NCI-H1105 treated with DMSO at 0.1 percent for 48 hours (cell line): ENCODE results near the gene CACNG6.
"Not testable (repeated sequence)": the region's sequence is repeated elsewhere in the genome, so short reads cannot be mapped to it uniquely, and the experiment has no call there.

Experiments
- DNase-seq: peaks from one replicate; lab custom pipeline; 2025; lab: John Stamatoyannopoulos, UW

The CACNG6 gene, protein sequence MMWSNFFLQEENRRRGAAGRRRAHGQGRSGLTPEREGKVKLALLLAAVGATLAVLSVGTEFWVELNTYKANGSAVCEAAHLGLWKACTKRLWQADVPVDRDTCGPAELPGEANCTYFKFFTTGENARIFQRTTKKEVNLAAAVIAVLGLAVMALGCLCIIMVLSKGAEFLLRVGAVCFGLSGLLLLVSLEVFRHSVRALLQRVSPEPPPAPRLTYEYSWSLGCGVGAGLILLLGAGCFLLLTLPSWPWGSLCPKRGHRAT

DNA sequence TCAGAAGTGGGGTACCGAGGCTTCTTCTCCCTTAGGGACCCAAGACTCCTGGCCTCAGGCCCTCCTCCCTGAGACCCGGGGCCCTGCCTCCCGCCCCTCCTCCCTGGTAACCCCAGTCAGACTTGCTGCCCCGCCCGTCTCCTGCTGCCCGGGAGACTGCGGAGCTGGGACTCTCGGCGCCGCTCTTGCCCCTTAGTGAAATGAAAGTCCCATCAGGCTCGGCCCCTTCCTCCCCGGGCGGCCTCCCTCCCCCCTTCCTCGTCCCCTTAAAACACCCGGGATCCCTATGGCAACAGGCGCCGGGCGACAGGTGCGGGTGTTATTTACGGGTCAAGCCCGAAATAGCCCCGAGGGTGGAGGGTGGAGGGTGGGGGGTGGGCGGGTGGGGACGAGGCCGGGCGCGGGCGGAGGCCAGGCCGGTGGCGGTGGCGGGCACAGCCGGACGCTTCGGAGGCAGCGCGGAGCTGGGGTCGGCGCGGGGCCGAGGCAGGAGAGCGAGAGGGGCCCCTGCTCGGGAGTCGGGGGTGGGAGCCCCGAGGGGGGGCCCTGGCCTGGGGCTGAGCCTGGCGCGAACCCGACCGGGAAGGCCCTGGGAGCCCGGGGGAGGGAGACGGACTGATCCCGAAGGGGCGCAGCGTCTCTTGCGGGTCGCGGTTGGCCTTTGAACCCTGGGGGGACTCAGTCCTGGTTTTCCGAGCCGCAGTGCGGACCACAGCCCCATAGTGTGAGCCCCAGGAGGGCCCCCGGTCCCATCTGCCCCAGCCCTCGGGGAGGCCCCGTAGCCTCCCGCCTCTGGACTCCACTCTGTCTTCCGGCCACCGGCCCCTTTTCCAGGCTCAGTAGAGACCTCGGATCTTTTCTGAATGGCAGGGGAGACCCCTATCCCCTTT lies at the start of gene CACNG6:
Gene CACNG6, plus strand, starts transcription at position 414 of the 890 bp plus-strand sequence. CDS start 1,241 bp downstream, outside the sequence.
- DNase-seq, result peak; percentile 23

DNA sequence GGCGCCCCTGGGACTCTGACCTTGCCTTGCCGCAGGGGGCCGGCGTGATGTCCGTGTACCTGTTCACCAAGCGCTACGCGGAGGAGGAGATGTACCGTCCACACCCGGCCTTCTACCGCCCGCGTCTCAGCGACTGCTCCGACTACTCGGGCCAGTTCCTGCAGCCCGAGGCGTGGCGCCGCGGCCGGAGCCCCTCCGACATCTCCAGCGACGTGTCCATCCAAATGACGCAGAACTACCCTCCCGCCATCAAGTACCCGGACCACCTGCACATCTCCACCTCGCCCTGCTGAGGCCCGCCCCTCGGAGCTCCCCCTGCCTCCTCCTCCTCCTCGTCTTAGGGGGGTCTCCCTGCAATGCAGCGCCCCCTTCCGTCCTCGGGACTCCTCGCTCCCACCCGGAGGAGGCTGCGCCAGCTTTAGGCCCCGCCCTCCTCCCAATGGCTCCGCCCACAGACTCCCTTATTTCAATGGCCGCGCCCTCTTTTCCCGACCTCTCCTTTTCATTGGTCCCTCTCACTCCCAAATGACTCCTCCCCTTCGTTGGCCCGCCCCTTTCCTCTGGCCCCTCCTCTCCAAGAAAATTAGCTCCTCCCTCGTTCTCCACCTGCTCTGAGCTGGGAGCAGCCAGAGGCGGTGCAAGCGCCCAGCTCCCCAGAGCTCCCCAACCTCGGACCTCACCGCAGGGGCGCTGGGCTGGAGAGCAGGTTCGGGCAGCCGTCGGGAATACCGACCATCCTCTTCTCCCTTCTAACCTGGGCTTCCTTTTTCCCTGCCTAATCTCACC lies 49.2 kb upstream of the CACNG6 start:
- DNase-seq, result no peak

DNA sequence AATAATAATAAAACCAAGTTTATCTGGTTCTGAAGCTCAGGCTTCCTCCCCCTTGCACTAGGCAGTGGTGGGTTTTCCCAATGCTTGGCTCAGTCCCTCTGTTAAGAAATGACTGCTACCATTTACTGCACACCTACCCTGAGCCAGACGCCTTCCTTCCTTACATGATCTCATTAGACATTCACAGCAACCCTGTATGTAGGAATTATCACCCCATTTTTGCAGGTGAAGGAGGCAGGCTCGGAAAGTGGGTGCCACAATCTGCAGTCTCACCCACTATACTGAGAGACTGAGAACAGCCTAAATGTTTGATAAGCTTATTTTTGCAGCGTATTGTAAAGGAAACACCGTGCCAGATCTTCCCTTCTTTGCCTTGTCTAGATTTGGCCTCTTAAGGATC lies 47.0 kb upstream of the CACNG6 start:
- DNase-seq, result no peak

DNA sequence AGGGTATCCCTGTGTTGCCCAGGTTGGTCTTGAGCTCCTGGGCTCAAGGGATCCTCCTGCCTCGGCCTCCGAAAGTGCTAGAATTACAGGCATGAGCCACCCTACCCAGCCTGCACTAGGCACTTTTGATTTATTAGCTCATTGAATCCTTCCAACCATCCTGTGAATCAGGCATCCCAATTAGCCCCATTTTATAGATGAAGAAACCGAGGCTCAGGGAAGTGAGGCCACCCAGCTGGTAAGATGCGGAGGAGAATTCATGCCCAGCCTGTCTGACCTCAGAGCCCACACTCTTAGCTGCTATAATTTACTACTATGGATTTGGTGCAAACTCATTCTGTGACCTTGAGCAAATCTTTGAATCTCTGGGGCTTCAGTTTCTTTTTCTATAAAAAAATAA lies 46.5 kb upstream of the CACNG6 start:
- DNase-seq, result no peak

DNA sequence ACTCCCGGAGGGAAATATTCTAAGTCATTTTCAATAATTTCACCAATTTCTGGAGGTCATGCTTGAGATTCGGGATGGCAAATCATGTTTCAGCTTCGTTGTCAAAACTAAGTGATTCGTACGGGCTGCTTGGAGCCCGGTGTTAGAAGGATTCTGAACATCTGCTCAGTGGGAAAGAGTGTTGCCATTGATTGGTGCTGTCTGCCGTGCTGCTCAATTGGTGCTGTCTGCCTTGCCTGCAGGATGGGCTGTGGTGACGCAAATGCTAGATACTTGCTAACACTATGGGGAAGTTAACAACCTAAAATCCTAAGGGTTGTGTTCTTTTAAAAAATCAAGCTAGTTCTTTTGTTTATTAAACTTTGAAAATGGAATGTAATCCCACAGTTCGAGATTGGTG lies 46.0 kb upstream of the CACNG6 start:
- DNase-seq, result no peak

DNA sequence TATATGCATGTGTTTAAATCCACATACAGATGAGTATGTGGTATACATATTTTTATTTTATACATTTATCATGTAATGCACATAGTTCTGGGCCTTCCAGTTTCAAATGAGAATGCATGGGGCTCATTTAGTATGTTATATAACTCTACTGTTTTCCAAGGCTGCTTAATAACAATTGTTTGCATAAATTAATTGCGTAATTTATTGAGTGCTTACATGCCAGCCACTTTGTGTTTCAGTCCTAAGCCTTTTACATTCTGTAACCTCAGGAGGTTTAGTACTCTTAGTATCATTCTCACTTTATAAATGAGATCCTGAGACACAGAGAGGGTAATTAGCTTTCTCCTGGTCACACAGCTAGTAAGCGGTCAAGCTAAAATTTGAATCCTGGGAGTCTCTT lies 45.4 kb upstream of the CACNG6 start:
- no peak for DNase-seq

DNA sequence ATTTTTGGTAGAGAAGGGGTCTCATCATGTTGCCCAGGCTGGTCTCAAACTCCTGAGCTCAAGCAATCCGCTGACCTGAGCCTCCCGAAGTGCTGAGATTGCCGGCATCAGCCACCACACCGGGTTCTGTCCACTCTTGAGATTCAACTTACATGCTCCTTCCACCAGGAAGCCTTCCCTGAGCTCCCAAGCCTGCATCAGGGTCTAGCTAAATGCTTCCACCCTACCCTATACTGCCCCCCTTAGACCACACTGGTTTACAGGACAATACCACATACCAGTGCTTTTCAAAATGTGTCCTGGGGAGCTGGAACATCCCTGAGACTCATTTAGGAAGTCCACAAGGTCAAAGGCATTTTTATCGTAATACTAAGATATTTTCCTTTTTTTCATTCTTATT lies 43.8 kb upstream of the CACNG6 start:
- no peak for DNase-seq

DNA sequence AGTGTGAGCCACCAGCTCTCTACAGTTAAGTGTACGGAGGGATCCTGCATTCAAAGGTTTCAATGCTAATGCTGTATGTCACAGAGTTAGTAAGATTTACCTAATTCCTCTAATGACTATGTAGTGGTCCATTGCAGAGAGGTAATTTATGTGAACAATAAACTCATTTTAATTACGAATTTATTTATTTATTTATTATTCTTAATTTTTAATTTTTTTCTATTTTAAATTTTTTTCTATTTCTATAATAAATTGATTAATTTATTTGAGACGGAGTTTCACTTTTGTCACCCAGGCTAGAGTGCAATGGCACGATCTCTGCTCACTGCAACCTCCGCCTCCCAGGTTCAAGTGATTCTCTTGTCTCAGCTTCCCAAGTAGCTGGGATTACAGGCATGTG lies 42.8 kb upstream of the CACNG6 start:
- DNase-seq, result not testable (repeated sequence)

DNA sequence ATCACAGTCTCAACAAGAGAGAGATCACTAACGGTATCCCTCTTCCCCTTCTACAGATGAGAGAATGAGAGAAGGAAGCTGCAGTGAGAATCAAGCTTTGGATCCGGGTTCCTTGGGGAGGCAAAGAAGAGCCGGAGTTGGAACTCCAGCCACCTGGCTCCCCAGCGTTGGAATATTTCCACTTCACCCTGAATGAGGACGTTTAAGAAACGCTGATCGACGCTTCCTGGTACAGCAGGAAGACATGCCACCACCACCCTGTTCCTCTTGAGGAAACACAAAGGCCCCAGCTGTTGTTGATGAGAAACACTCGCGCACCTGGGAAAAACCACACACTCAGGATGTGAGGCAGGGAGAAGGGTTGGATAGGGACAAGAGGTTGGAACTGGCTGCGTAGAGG lies 40.0 kb upstream of the CACNG6 start:
- no peak for DNase-seq

DNA sequence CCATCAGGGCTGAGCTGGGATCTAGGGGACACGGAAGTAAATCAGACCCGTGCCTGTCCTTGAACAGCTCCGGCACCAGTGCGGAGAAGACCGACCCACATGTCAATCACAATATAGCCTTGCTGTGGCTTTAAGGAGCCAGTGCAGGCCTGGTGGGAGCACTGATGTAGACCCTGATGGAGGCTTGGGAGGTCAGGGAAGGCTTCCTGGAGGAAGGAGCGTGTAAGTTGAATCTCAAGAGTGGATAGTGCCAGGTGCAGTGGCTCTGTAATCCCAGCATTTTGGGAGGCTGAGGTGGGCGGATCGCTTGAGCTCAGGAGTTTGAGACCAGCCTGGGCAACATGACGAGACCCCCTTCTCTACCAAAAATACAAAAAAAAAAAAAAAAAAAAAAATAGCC lies 39.5 kb upstream of the CACNG6 start:
- no peak for DNase-seq

DNA sequence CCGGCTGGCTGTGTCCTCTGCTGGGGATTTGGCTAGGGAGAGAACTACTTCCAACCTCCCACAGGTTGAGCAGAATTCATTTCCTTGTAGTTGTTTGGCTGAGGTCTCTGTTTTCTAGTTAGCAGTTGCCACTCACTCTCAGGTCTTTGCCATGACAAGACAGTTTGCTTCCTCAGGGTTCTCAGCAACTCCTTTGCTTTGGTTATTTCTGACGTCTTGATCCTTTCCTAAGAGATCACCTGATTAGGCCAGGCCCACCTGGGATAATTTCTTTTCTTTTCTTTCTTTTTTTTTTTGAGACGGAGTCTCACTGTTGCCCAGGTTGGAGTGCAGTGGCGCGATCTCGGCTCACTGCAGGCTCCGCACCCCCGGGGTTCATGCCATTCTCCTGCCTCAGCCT lies 38.1 kb upstream of the CACNG6 start:
- DNase-seq, result no peak

DNA sequence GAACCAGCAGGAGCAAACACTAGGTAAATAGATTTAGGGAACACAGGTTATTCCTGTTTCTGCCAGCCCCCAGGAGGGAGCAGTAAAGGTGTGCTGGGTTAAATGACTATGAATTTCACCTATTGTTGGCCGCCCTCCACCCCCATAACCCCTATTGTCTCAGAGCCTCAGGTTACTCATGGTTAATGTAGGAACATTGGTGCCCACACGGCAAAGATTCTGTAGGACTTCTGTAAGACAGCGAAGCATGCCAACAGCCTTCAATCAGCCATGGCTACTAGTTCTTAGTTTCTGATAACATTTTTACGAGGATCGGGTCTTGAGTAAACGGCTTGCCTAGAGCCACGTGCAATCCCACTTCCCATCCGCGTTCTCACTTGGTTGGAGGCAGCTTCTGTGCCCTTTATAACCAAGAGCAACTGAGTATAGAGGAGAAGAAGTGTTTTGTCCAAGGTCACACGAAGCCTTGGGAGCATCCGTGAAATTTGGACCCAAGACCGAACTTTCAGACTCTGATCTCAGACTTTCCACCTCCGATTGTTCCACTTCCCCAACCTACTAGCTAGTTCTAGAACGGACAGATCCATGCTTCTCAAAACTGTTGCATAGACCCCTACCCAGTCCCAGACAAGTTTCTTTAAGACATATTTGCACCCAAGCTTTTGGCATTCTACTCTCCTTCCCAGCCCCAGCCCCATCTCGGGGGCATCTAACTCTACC lies 33.8 kb upstream of the CACNG6 start:
- no peak for DNase-seq

DNA sequence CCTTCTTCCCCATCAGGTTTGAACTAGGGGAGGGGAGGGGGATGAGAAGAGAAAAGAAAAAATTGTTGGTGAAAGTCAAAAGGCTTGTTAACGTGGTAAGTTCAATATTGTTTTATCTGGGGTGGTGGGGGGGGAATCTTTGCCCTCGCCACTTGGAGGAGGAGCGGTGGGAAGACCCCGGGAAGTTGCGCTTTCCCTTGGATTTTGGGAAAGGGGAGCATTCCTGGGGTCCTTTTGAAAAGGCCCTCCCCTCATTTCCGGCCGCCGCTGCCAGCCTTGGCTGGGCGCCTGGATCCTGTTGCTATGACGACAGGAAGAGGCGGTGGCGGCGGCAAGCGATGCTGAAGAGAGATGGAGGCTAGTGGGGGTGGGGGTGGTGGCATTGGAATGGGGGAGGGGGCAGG lies 33.3 kb upstream of the CACNG6 start:
- peak; percentile 20 for DNase-seq

DNA sequence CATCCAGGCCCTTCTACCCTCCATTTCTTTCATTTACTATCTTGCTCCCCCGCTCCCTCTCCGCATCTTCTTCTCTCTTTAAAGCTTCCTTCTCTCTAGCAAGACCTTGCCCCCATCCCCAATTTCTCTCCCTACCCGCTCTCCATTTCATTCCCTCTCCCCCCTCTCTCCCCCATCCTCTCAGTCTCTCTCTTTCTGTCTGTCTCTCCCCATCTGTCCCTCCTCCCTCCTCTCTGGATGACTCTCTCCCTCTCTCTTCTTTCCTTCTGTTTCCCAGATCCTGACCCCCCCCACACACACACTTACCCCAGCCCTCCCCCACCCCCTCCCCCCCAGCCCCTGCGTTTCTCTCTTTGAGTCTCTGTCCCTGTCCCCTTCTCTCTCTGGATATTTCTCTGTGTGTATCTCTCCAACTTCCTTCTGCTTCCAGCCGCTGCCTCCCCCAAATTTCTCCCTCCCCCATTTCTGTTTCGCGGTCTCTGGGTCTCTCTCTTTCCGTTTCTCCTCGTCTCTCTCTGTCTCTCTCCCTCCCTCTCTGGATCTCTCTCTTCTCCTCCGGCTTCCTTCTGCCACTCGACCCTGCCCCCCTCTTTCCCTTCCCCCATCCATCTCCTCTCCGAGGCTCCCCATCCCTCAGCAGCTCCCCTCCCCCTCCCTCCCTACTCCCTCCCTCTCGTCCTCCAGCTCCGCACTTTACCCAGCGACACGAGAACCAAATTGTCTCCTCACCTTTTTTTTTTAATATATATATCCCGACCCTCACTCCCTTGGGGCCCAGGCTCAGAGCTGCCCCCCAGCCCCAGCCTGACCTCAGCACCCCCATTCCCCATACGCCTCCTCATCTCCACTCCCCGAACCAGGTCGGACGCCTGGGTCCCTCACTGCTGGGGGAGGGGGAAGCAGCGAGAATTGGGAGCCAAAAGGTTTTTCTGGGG lies 32.3 kb upstream of the CACNG6 start:
- no peak for DNase-seq

DNA sequence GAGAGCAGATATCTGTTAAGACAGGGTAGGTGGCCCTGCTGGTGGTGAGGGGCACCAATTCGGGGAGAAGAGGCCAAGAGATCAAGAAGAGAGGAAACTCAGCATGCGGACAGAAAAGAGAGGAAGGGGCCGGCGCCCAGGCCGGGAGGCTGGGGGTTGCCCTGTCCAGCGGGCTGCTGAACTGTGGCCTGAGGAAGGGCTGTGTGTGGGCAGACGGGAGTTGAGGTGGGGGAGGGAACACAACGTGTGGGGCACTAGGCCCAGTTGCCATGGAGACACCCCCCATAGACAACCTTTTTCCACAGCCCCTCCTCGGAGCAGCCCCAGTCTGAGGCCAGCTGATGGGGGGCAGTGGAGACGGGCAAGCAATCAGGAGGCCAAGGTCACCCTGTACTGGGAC lies 31.2 kb upstream of the CACNG6 start:
- no peak for DNase-seq

DNA sequence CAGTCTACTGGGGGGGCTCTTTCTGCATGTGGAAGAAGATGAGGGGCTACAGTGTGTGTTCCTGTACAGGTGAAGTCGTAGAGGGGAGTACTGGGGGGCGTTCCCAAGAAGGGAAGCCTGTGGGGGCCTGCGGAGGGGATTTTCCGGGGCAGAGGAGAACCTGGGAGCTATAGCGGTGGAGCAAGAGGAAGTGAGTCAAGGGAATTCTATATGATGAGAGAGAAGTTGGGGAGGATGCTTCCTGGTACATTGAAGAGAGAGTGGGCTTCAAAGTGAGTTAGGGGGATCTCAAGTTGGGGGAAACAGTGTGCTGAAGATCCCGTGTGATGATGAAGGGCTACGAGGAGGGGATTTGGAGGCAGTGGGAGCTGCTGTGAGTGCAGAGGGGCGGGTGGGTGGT lies 30.6 kb upstream of the CACNG6 start:
- DNase-seq, result no peak

DNA sequence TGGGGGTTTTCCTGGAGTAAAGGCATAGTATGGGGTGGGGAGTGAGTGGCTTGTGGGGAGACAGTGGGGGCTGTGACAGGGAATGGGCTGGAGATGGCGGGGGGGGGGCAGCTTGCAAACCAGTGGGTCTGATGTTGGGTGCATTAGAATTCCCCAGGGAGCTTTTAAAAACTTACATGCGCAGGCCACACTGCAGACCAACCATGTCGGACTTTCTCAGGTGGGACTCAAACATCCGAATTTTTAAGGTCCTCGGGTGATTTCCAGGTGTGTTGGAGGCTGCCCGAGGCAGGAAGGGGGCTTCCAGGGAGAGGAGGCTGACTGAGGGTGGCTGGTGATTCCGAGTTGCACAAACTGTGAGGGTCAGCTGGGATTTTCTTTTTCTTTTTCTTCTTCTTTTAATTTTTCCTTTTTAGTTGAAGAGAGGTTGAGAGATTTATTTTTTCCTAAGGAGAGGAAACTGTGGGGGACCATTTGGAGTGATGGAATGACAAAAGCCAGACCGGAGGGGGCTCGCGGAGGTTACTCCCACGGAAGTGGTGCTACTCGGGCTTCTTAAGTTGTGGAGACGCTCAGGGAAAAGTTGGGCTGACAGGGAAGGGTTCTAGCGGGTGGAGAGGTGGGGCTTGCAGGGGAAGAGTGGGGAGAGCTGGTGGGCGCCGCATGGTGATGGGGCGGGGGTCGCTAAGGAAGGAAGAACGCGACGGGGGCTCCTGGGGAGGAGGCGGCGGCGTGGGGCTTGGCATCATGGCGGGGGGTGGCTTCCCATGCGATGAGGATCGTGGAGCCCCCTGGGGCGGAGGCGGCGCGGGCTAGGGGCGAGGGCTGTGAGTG lies 29.7 kb upstream of the CACNG6 start:
- DNase-seq, result no peak

DNA sequence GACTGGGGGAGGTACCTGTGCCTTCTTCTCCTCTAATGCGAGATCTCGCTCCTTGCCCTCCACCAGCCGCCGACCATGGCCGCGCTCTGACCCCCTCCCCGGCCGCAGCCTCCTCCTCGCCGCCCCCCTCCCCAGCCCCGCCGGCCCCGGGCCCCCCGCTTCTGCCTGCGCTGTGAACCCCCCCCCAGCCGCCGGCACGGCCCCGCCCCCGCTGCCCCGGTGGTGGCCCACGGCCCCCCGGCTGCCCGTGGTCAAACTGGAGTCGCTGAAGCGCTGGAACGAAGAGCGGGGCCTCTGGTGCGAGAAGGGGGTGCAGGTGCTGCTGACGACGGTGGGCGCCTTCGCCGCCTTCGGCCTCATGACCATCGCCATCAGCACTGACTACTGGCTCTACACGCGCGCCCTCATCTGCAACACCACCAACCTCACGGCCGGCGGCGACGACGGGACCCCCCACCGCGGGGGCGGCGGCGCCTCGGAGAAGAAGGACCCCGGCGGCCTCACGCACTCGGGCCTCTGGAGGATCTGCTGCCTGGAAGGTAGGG lies 28.5 kb upstream of the CACNG6 start, which contains the start of gene CACNG8:
Gene CACNG8, plus strand, starts transcription at position 51 of the 545 bp plus-strand sequence.
- DNase-seq, result no peak

DNA sequence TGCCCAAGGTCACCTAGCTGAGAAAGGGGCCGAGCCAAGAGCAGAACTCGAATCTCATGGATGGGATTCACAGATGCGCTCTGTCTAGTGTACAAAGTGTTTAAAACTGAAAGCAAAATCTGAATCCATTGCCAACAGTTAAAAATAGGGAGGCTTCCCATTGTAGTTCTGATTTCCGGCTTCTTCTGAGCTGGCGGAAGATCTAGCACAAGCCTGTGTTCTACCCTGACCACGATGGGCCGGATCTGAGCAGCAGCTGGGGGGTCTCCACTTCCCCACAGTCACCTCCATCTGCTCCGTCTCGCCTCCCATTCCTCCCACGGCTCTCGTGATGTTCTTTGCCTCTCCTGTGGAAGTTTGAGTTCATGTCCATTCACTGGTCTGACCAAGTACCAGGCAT lies 26.3 kb upstream of the CACNG6 start:
- no peak for DNase-seq

DNA sequence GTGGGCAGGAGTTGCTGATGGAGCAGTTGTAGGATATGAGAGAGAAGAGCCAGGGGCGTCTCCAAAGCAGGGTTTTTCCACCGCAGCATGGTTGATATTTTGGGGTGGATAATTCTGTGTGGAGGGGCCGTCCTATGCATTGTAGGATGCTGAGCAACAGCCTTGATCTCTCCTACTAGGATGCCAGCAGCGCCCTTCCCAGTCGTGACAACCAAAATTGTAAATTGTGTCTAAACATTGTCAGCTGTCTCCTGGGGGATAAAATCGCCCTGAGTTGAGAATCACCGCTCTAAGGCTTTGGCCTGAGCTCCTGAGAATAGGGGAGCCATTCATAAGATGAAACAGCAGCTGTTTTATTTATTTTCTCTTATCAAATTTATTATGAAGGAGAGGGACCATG lies 24.5 kb upstream of the CACNG6 start:
- DNase-seq, result no peak
